PFSK-1 (cell line): ENCODE data around the gene PNMA6E.

ENCODE experiments used
- FOXP2 ChIP-seq: optimal IDR thresholded peaks from 2 replicates; pipeline ENCODE3; 2011; ENCODE audit warnings: borderline replicate concordance, control low read depth, inconsistent platforms; ENCODE audit not compliant: insufficient read depth; ENCODE audit errors: extremely low read length, extremely low read depth
- POLR2AphosphoS5 ChIP-seq: IDR thresholded peaks from 2 replicates; pipeline ENCODE4 v1.6.1; 2012; ENCODE audit warnings: low read depth, mild to moderate bottlenecking, control low read depth, low read length, moderate library complexity
- SIN3A ChIP-seq: IDR thresholded peaks from 2 replicates; pipeline ENCODE4 v1.6.1; 2012; ENCODE audit warnings: mild to moderate bottlenecking, low read length, moderate library complexity, borderline replicate concordance; ENCODE audit not compliant: insufficient read depth
- TAF1 ChIP-seq: IDR thresholded peaks from 2 replicates; pipeline ENCODE4 v1.6.1; 2012; ENCODE audit warnings: low read length, control low read depth, borderline replicate concordance; ENCODE audit not compliant: insufficient read depth
- TF ChIP-seq, protein P1 (sequence below), 2 experiments: IDR thresholded peaks; 2 replicates each; pipeline versions ENCODE4 v1.6.1 to v1.8.0; 2011 to 2012; ENCODE audit warnings: low read depth in 2 of 2, low read length in 2 of 2, control low read depth in 1 of 2, inconsistent platforms in 1 of 2, mild to moderate bottlenecking in 1 of 2, moderate library complexity in 1 of 2; ENCODE audit not compliant: insufficient read depth in 1 of 2

DNA sequence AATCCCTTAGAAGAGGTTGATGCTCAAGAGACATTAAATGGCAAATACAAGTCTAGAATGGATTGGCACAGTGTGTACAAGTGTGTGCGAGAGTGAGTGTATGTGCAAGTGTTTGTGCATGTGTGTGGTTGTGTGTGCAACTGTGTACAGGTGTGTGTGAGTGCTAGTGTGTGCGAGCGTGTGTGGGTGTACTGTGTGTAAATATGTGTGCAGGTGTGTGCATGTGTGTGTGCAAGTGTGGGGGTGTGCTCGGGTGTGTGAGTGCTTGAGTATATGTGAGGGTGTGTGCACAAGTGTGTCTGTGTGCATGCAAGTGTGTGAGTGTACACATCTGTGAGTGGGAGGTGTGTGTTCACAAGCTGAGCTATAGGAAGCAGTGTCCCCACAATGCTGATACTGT lies 38.8 kb upstream of the PNMA6E start:
- TF ChIP-seq POLR2AphosphoS5: no peak
- no peak for TF ChIP-seq SIN3A
- no peak for TF ChIP-seq TAF1
- TF ChIP-seq, protein P1, sequence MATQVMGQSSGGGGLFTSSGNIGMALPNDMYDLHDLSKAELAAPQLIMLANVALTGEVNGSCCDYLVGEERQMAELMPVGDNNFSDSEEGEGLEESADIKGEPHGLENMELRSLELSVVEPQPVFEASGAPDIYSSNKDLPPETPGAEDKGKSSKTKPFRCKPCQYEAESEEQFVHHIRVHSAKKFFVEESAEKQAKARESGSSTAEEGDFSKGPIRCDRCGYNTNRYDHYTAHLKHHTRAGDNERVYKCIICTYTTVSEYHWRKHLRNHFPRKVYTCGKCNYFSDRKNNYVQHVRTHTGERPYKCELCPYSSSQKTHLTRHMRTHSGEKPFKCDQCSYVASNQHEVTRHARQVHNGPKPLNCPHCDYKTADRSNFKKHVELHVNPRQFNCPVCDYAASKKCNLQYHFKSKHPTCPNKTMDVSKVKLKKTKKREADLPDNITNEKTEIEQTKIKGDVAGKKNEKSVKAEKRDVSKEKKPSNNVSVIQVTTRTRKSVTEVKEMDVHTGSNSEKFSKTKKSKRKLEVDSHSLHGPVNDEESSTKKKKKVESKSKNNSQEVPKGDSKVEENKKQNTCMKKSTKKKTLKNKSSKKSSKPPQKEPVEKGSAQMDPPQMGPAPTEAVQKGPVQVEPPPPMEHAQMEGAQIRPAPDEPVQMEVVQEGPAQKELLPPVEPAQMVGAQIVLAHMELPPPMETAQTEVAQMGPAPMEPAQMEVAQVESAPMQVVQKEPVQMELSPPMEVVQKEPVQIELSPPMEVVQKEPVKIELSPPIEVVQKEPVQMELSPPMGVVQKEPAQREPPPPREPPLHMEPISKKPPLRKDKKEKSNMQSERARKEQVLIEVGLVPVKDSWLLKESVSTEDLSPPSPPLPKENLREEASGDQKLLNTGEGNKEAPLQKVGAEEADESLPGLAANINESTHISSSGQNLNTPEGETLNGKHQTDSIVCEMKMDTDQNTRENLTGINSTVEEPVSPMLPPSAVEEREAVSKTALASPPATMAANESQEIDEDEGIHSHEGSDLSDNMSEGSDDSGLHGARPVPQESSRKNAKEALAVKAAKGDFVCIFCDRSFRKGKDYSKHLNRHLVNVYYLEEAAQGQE (IDR thresholded peaks at IDR 0.05; ENCODE audit: insufficient read depth in 1 of 2, low read depth in 2 of 2, low read length in 2 of 2): no peak
- no peak for TF ChIP-seq FOXP2
